GM21825 (cell line): ENCODE data around the gene TYW1.
"Not testable (repeated sequence)": the region's sequence is repeated elsewhere in the genome, so short reads cannot be mapped to it uniquely, and the experiment has no call there.

Source experiments
- ATAC-seq: cut with Tn5 transposase; IDR thresholded peaks from one replicate; pipeline ENCODE4 v1.9.1; 2021; ENCODE audit warnings: mild to moderate bottlenecking, moderate library complexity; ENCODE audit not compliant: unreplicated experiment

Gene TYW1

DNA sequence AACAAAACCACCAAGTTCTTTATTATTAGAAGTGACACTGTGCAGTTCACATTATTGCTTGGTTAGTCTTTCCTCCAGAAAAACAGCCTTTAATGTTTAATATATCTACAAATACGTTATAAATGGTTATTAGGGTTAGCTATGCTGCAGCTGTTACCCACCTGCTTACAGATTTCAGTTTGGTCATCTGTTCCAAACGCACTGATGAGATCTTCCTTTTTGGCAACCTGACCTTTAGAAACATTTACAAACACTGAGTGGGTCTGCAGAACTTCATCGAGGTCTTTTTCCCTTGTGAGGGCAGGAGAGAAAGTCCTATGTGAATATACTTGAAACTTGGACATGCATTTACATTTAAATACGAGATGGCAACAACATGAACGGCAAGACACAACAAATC lies 2.6 kb upstream of the TYW1 start:
- ATAC-seq, result not testable (repeated sequence)

DNA sequence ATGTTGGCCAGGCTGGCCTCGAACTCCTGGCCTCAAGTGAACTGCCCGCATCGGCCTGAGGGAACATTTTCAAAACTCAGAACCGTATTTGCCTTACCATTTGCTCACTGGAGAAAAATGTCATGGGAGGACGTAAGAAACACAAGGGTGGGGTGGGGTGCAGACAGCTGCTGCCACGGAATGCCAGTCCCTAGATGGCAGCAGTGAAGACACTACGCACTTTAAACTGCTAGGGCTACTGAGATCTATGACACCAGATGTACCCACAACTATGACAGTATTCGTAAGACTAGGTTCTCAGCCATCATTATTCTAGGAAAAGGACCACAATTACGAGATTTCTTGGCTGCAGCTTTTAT lies 2.0 kb upstream of the TYW1 start:
- peak; percentile 30 for ATAC-seq

DNA sequence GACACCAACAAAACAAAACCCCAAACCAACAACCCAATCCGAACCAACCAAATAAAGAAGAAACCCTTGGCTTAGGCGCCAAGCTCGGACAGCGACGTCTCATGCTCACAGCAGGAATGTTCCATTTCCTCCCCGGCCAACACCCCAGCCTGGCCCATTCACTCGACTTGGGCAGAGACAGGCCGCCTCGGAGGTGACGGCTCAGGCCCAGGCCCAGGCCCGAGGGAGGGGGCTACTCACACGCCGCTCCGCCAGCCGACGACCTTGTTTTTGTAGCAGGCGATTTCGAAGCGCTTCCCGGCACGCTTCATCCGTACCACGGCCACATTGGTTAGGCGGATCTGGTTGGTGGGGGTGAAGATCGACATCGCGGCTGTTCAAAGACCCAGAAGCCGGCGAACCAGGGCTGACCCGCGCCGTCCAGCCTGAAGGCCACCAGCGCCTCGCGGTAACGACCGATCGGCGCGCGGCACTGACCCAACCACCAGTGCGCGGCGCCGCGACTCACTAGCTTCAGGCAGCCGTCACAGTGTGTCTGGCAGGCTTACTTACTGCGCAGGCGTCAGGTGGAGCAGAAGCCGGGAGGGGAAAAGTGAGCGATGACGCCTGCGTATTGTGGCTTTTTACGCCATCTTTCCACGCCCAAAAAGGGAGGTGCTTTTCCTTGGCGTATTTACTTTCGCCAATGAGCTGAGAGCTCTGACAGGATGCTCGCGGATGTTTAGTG lies 1.4 kb upstream of the TYW1 start, which contains the start of gene SBDS:
TSS of gene SBDS (minus strand) at position 537 of the 727 bp plus-strand sequence. CDS start at position 368, 169 bp downstream.
- ATAC-seq, result peak; percentile 68

DNA sequence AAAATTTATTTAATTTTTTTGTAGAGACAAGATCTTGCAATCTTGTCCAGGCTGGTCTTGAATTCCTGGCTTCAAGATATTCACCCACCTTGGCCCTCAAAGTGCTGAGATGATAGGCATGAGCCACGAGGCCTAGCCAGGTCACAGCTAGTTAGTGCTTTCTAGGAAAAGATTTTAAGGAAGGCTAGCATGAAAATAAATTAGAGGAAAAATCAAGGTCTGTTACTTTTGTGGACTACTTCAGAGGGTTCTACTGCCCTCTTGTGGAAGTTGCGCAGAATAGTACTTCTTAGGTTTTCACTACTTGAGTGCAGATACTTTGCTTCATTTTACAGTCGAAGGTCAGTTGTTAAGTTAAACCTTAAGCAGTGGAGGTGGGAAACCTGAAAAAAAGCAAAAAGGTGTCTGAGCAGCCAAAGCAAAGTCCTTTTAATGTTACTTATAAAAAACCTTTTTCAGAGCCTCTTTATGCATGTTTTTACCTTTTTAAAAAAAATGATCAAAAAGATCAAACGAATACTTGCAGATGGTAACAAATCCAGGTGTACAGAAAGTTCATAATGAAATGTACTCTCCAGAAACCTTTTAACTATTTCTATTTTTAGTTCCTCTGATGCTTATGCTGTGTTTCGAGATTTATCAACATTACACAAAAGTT lies 4.1 kb downstream of the TYW1 start:
- ATAC-seq, result not testable (repeated sequence)

DNA sequence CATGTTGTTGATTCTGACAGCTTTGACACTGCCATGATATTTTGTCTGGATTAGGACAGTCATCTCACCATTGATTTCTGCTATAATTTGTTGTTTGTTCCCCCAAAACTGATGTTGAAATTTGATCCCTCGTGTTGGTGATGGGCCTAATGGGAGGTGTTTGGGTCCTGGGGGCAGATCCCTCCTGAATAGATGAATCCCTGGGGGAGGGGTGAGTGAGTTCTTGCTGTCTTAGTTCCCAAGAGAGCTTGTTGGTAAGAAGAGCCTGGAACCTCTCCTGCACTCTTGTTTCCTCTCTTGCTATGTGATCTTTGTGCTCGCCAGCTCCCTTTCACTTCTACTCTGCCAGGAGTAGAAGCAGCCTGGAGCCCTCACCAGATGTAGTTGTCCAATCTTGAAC lies 7.5 kb downstream of the TYW1 start:
- not testable (repeated sequence) for ATAC-seq

DNA sequence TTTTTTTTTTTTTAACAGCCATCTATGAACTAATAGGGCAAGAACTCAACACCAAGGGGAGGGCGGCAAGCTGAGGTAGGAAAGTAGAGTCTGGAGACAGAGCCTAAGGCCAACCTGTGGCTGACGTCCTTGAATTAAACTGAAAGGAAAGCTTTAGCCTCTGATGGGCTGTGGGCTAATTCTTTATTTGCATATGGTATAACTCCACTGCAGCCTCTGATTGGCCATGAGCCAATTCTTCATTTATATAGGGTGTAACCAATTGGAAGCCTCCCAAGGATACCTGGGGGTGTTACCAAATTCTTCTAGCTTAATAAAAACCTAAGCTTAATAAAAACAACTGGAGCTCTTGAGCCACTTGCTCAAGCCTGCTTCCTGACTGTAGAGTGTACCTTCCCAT lies 10.3 kb downstream of the TYW1 start:
- no peak for ATAC-seq

DNA sequence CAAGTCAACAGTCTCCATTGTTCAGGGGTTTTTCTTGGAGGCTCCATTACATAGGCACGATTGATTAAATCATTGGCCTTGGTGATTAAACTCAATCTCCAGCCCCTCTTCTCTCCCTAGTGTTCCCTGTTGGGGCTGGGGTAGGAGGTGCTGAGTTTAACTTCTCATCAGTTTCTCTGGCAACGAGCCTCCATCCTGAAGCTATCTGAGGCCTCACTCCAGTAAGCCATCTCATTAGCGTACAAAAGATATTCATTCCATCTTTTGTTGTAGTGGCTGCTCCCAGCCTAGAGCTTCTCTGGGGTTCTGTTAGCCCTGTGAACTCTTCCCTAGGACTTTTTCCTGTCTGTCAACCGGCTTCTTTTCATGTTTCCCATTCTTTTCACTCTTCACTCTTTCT lies 11.6 kb downstream of the TYW1 start:
- no peak for ATAC-seq

DNA sequence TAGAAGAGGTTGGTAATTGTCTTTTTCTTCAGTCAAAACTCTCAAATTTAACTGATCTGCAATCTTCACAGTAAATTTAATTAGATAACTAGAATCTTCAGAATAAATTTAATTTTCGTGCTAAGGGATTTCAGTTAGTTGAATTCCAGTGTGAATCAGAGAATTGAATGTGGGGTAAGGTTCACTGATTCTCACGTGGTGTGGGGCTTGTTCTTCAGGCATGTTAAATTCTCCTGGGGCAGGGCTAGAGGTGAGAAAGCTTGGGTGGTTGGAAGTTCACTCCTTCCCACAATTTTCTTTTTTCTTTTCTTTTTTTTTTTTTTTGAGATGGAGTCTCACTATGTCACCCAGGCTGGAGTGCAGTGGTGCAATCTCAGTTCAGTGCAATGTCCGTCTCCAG lies 13.0 kb downstream of the TYW1 start:
- ATAC-seq, result not testable (repeated sequence)

DNA sequence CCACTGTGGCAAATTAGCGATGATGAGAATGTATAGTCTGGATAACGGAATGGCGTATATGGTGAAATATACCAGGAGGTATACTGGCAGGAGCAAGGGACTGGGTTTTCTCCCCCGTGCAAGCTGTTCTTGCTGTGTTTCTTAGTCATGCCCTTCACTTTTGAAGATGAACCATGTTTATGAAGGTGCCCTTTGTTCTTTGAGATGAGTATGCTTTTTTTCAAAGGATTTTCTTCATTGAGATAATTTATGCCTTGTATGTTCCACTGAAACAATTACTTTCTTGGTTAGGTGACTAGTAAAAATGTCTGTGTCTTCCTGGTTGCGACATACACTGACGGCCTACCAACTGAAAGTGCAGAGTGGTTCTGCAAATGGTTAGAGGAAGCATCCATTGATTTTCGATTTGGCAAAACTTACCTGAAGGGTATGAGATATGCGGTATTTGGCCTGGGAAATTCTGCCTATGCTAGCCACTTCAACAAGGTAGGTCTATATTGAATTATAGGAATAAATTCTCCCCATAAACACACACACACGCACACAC lies 17.5 kb downstream of the TYW1 start:
- ATAC-seq, result not testable (repeated sequence)

DNA sequence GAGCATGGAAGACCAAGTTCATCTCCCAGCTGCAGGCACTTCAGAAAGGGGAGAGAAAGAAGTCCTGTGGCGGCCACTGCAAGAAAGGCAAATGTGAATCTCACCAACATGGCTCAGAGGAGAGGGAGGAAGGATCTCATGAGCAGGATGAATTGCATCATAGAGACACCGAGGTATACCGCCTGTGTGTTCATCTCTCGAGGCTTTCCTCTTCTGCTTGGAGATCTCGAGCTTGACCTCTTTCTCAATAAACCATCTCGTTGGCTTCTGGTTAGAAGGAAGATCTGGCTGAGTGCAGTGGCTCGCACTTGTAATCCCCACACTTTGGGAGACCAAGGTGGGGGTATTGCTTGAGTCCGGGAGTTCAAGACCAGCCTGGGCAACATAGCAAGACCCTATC lies 21.3 kb downstream of the TYW1 start:
- not testable (repeated sequence) for ATAC-seq

DNA sequence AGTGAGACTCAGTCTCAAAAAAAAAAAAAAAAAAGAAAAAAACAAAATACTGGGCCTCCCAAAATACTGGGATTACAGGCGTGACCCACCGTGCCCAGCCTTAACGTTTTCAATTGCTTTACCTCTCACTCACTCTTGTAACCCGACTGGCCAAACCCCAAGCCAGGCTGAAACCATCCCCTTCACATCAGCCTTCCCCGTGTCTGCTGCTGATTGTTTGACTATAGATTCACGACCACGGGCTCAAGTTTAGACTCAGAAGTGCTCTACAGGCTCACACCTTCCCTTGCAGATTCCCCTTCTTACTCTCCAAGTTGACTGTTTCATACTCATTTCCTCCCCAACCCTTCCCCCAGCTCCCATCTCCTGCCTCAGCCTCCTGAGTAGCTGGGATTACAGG lies 22.3 kb downstream of the TYW1 start:
- ATAC-seq, result no peak

DNA sequence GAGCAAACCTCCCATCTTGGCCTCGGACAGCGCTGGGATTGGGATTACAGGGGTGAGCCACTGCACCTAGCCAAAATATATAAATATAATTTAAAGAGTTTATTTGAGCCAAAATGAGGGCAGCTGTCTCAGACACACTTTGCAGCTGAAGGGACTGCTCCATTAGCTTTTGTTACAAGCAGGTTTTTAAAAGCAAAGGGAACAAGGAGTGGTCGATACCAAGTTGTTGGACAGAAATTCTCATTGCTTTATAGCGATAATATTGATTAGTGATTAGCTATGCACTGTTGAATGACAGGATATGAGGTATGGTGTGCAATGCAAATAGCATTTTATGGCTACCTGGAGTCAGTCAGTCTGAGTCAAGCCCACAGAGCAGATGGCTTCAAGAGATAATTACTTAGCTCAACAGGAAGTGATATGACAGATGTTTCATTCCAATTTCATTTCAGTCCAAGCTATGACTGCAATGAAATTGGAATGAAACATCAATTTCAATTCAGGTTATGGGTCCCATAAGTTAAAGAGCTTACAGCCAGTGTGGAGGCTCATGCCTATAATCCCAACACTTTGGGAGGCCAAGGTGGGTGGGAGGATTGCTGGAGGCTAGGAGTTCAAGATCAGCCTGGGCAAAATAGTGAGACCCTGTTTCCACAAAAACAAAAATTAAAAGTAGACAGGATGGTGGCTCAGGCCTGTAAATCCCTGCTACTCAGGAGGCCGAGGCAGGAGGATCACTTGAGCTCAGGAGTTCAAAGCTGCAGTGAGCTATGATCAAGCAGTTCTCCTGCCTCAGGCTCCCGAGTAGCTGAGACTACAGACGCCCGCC lies 23.1 kb downstream of the TYW1 start:
- no peak for ATAC-seq

DNA sequence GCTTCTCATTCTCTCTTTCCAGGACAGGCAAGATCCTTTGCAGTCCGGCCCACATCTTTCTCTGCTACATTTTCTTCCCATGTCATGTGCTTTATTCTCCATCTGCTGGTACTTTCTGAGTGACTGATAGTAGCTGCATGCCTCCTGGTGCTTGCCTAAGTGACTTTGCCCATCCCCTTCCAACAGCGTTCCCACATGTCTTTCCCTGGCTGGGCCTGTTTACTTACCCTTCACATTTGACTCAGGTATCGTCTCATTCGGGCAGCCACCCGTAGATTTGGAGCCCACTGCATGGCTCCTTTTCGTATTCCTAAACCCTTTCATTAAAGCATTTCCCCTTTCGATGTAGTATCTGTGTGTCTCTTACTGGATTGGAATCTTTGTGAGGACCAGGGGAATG lies 24.6 kb downstream of the TYW1 start:
- ATAC-seq, result no peak

DNA sequence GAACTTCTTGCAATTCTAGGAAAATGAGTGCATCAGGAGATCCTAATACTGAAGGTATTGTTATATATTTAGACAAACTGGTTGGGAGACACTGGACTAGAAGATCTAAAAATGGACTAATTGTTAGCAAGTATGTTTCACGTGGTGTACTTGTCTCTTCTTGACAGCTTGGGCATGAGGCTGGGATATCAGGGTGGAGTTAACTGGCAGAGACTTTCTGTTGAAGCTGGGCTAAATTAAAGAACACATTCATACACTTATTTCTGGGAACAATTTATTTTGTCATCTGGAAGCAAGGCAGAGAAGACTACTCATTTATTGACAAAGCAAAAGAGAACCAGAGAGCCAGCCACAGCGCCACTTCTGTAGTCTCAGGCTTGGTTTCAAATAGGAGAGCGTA lies 25.9 kb downstream of the TYW1 start:
- no peak for ATAC-seq

DNA sequence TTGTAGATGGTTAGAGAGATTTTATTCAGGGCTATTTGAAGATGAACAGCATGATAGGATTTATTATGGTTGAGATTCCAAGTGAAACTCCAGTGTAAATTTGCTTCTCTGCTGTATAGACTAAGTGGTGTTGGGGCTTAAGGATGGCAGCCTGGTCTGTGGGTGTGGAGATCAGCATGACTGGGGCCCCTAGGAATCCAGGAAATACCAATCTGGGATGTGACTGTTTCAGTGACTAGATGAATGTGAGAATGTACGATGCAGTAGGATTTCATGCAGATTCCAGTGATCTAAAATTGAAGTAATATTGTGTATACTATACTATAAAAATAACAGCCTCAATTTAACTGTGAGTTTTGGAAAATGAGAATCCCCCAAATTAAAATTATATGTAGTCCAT lies 28.8 kb downstream of the TYW1 start:
- not testable (repeated sequence) for ATAC-seq

DNA sequence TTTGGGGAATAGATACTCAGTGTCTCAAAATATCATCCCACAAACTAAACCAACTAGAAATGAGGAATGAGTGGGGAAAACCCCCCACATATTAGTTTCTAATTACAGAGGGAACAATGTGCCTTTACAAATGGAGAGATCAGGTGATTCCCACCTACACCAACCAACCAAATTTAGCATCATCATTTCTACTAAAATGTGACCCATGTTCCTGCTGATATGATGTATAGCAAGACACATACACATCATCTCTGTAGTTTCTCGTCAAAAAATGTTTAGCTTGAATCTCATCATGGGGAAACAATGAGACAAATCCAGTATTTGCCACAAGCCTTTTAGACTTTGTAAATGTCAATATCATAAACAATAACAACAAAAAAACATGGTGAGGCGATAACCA lies 35.1 kb downstream of the TYW1 start:
- ATAC-seq, result not testable (repeated sequence)

DNA sequence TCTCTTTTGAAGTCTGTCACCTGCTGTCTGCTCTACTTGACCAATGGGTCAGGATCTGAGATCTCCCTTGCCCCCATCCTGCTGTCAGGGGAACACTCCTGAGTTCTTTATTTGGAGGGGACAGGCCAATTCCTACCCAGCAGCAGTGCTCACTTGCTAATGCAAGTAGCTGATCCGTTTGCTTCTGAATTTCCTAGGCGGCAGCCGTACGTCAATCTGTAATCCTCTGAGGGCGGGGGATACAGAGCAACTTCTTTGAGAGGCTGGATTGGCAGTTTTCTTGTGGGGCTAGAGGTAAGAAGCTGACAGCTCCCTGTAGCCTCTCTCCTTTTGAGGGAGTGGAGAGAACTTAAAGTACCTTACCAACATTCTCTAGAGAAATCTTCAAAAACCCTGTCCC lies 36.6 kb downstream of the TYW1 start:
- no peak for ATAC-seq

DNA sequence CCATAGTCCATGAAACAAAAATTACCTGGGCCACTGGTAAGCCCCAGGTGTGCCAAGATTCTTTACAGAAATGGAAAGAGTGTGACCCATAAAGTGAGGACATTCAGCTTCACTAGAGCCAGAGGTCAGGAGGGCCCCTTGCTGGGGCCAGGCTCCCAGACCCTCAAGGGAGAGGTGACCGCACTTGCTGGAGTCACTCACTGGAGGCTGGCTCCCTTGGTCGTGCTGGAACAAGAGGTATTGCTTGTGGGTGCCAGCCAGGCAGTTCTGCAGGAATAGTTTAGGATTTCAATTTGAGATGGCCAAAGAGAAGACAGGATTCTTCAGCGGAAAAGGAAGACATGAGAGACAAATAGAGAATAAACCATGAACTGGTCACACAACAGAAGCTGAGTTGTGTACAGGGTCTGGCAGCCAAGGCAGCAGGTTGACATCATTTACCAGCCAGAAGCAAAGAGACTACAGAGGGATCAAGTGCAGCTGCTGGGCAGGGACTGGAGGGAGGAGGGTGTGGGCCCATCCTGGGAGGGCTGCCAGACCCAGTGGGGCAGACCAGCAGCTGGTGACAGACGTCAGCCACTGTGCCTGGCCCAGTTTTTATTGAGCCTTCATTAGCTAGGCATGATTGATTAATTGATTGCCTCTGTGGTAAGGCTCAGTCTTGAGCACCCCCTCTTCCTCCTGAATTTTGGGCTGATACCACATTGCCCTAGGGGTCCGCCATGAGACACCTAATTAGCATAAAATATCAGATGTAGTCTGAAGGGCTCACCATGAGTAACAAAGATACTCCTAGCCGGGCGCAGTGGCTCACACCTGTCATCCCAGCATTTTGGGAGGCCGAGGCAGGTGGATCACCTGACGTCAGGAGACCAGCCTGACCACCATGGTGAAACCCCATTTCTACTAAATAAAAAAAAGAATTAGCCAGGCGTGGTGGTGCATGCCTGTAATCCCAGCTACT lies 40.1 kb downstream of the TYW1 start:
- not testable (repeated sequence) for ATAC-seq

DNA sequence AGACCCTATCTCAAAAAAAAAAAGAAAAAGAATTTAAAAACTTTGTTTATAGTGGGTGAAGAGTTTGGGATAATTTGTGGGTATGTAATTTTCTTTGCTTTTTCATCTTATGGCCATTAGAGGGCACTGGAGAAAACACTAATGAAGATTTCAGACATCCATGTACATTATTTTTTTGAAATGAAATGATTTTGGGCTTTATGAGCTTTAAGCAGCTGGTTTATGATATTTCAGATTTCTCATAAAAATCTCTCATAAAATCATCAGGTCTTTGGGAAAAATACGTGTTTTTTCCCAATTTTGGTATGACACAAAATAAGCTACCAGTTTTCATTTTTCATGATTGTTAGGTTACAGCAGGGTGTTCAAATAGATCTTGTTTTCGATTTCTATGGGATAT lies 44.2 kb downstream of the TYW1 start:
- ATAC-seq, result not testable (repeated sequence)
